GM18867 (cell line): ENCODE data around the gene TMBIM6.
"Not testable (repeated sequence)": the region's sequence is repeated elsewhere in the genome, so short reads cannot be mapped to it uniquely, and the experiment has no call there.

ENCODE experiments used
- ATAC-seq: cut with Tn5 transposase; IDR thresholded peaks from one replicate; pipeline ENCODE4 v1.9.1; 2021; ENCODE audit warnings: mild to moderate bottlenecking, moderate library complexity; ENCODE audit not compliant: unreplicated experiment

TMBIM6 gene, protein sequence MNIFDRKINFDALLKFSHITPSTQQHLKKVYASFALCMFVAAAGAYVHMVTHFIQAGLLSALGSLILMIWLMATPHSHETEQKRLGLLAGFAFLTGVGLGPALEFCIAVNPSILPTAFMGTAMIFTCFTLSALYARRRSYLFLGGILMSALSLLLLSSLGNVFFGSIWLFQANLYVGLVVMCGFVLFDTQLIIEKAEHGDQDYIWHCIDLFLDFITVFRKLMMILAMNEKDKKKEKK

DNA sequence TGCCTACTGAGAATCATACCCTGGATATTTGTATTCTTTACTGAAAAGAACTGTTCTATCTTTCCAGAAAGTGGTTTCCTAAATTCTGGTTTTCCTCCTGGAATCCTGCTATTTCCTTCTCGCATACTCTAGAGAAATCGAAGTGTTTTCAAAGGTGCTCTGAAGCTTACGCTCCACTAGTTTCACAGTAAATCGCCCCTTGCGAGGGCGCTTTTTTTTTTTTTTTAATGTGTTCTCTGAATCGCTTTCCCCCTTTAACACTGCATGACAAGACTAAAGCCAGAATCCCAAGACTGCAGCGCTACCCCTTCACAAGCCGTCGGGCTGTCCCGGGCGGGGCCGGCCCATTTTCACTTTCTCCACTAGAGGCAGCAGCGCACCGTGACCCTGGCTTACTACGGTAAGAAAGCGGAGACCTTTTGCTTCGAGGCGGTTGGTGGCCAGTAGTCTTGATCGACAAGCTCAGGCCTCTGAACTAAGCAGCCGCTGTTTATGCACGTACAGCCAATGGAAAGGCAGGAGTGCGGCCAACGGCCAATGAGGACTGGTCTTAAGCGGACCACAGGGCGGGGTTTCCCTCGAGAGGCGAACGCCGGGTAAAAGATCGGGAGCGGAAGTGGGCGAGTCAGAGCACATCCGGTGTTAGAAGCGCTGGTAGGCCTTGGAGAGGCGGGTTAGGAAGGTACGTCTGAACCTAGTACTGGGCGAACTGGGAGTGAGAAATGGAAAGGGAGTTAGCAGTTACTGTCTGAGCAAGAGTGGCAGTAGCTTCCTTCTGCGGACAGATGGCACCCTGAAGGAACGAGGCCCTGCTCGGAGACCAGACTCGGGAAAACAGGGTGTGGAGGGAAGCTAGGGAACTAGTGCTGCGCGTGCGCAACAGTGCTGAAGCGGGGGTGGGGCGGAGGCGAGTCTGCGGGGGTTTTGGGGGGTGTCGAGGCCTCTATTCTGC, at the start of gene TMBIM6:
TMBIM6 (plus strand) TSS at position 628 of the 952 bp plus-strand sequence. CDS start 10,937 bp downstream, outside the sequence.
- peak; percentile 93 for ATAC-seq

- ATAC-seq = no peak
Observed at GRCh38 chr12:49692851-49693250, 48.5 kb upstream of the TMBIM6 start.

GRCh38 chr12:49693931-49694444, 47.4 kb upstream of the TMBIM6 start:
- no peak for ATAC-seq

DNA sequence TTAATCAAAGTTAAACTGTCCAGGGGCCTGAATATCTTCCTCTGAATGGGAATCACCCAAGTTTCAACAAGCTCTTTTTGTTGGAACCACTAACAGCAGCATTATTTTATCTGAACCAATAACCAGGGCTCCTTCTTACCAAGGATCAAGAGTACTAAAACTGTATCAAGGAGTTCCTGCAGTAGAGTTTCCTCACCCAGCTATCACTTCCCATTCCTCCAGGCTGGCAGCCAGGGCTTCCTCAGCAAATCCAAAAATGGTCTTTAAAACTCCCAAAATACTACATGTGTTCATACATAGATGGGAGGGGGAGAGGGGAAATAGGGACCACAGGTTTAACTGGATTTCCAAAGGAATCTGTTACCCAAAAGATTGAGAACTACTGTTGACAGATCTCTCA, 44.6 kb upstream of the TMBIM6 start:
- ATAC-seq = no peak

DNA sequence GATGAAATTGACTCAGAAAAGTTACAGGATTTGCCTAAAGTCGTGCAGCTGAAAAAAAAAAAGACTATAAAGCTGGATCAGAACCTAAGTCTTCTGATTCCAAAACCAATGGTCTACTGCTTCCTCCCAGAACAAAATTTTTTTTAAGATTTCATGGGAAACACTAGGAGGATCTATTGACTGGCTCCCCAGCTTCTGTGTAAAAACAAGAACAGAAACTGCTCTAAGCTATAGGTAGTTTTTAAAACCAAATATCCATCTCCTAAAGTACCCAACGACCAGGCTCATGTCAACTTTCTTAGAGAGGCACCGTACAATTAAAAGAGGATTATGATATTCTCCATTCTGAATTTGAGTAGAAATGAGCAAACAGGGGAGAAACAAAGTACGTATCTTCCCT, 43.5 kb upstream of the TMBIM6 start:
- ATAC-seq = no peak

DNA sequence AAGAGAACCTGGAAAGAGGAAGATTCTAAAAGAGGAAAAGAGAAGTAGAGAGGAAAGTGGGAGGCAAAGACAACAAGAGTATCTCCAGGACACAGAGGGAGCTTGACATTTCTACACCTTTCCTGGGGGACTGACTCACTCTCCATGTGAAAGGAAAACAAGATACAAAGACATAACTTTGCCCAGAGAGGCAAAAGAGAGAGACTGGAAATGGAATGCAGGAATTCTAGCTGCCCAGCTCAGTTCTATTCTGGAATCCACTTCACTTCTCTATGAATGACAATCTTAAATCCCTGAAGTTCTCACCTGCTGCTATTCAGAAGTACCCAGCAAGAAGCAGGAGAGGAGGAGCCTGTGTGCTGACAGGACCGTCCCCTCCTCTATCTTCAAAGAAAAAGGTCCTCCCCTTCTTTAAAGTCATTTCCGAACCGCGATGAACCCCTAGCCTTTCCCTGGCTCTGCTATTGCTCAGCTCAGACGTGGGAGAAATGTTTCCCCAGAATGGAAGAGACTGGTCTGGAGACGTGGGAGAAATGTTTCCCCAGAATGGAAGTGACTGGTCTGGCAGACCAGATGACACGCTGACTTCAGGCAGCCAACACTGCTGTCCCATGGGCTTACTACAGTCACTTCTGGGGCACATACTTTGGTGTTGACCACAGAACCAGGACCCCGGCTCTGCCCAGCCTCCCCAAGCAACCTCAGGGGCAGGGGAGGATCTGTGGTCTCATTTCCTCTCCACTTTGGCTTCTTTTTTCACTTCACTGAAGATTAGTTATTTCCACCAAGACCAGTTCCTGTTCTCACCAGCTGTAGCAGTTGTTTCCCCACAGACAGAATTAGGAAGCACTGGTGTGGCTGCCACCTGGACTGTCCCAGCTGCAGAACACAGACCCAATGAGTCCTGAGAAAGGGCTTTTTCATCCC, 42.5 kb upstream of the TMBIM6 start:
- ATAC-seq = peak; percentile 74

DNA sequence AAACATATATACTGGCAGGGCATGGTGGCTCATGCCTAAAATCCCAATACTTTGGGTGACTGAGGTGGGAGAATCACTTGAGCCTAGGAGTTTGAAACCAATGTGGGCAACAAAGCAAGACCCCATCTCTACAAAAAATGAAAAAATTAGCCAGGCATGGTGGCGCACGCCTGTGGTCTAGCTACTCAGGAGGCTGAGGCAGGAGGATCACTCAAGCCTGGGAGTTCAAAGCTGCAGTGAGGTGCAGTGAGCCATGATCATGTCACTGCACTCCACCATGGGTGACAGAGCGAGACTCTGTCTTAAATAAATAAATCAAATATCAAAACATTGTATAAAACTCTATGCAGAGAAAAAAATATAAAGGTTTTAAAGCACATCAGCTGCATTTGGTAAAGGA, 39.3 kb upstream of the TMBIM6 start:
- no peak for ATAC-seq

DNA sequence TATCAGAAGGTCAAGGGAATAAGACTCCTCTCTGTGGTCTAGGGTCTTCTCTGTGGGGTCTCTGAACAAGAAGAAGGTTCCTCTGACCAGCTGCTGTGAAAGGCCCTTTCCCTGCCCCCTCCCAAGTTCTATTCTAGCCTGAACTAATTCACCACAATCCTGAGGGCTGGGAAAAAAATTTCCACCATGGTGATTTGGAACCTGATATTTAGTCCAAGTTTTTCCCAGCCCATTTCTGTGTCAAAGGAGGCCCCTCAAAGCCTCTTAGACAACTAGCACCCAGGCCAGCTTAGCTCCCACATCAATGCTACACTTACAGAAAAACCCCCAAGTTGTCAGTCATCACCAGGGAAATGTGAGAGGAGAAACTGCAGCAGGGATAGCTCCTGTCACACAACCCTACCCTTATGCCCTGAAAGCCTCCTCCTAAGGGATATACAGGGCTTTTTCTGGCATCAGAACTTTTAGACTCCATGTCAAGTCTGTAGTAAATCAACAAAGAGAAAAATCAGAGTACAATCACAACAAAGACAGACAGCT, 38.6 kb upstream of the TMBIM6 start:
- no peak for ATAC-seq

DNA sequence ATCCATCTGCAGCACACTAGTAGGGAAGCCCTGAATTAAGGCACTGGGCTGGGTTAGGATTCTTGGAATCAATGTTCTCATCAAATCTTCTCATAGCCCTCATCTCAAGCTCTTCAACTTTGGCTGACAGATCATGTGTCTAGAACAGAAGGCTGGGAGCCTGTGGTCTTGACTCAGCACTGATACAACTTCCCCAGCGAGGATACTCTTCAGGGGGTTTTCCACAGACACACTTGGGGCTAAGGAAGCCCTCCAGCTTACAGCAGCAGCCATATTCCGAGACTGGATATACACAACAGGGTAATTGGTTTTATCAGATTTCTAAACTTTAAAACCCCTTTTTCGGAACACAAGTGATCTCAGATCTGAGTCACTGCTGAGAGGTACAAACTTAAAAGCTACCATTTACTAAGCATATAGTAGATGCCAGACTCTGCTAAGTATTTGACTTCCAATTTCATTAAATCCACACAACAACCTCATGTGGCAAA, 37.7 kb upstream of the TMBIM6 start:
- no peak for ATAC-seq

- no peak for ATAC-seq
Observed at GRCh38 chr12:49705479-49706134, 35.8 kb upstream of the TMBIM6 start.

- peak; percentile 19 for ATAC-seq
Observed at GRCh38 chr12:49706351-49707127, 34.8 kb upstream of the TMBIM6 start.

DNA sequence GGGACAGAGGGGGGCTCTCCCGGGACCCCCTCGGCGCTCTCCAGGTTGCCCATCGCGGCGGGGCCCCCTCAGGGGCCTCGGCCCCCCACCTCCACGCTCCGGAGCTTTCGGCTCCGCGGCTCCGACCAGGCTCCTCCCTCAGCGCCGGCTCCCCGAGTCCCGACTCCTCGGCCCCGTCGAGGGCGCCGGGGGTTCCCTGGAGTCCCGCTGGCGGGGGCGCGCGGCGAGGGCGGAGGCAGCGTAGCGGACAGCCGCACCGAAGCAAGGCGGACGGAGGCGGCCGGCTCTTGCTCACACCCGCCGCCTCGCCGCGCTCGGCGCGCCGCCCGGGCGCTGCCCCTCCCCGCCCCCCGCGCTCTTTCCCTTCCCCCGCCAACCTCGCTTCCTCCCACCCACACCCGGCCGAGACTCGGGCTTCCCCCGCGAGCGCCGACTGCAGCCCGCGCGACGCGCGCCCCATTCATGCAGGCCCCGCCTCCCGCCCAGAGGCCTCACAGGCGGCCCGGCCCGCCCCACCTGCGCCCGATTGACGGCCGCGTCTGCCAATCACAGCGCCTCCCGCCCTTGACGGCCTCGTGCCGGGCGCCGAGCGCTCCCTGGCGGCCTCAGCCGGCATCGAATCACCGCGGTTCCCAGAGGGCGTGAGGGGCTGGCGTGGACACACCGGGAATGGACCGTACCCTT, 34.1 kb upstream of the TMBIM6 start, which contains the start of gene FMNL3:
FMNL3 (minus strand) TSS at position 278 of the 684 bp plus-strand sequence; CDS start at position 53, 225 bp downstream.
- peak; percentile 84 for ATAC-seq

DNA sequence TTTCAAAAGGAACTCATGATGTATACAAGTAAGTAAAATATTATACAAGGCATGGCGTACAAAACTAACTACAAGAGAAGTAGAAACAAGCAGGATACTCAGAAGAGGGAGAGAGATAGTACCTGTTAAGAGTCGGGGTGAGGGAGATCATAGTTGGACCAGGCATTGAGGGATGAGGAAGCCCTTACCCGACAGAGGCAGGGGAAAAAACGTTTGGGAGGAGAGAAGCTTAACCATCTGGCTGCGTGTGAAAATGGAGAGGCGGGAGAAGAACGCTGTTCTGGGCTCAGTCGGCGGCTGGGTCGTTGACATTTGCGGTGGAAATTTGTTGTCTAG, 33.6 kb upstream of the TMBIM6 start:
- no peak for ATAC-seq

GRCh38 chr12:49708851-49709250, 32.5 kb upstream of the TMBIM6 start:
- no peak for ATAC-seq

GRCh38 chr12:49713952-49714351, 27.4 kb upstream of the TMBIM6 start:
- ATAC-seq = not testable (repeated sequence)

DNA sequence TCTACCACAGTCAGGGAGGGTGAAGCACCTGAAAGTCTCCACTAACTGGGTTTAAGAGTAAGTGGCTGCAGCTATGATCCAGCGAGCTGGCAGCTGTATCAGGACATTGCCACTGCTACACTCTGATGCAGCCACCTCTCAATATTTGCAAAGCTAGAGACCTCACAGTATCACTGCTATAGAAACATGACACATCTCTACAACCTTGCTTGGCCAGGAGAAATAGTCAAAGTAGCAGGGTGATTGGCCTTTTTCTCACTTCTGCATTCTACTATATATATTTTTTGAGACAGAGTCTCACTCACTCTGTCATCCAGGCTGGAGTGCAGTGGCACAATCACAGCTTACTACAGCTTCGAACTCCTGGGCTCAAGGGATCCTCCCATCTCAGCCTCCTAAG, 24.8 kb upstream of the TMBIM6 start:
- peak; percentile 86 for ATAC-seq

GRCh38 chr12:49717800-49718199, 23.6 kb upstream of the TMBIM6 start:
- ATAC-seq = not testable (repeated sequence)

DNA sequence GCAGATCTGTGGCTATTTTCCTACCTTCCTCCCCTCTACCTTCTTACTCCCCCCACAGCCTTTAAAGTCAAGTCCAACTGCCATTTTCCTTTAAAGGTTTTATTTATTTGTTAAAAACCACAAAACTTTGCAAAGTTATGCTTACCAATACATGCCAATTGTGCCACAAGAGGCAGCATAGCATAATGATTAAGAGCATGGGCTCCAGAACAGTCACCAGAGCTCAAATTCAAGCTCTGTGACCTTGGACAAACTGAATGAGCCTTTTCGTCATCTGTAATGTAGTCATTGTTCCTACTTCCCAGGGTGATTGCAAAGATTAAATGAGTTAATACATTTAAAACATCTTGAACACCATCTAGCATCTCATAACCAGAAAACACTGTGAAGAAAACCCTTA, 21.1 kb upstream of the TMBIM6 start:
- no peak for ATAC-seq
